OCI-LY7 (cell line): ENCODE measurements around the gene TDRD3. TPM values are rescaled to one million over a fixed set of nuclear protein-coding genes. Genes with fewer than 3 reads are reported as not detected.

Experiments
- BruUV-seq: library from RNA; stranded (reverse); fragments of 400-500 nt; replicated peaks from 2 replicates; lab custom pipeline; 2021; lab: Mats Ljungman, UMichigan
- CTCF ChIA-PET: fragments of 300-600 bp; sonication (Branson Sonifier 250); formaldehyde crosslinking; loops from one replicate; lab custom pipeline; 2022; ENCODE audit warnings: antibody characterized with exemption; ENCODE audit not compliant: unreplicated experiment; lab: Charles Lee
- POLR2A ChIA-PET: fragments of 300-600 bp; sonication (Branson Sonifier 250); formaldehyde crosslinking; loops from one replicate; lab custom pipeline; 2022; ENCODE audit warnings: antibody characterized with exemption; lab: Charles Lee
- DNase-seq: peaks from one replicate; pipeline ENCODE4 v3.0.0-alpha.2; 2015; ENCODE audit warnings: low spot score
- H2AFZ ChIP-seq: fragments of 200-600 bp; sonication (generic), shearing (Covaris generic); 2 replicates; pipeline ENCODE4 v1.6.1; 2014; ENCODE audit warnings: mild to moderate bottlenecking, antibody characterized with exemption, low read length, moderate library complexity
- H3K27ac ChIP-seq: fragments of 200-600 bp; sonication (generic); 2 replicates; pipeline ENCODE4 v1.5.1; 2014; ENCODE audit warnings: mixed run types, low read depth, mild to moderate bottlenecking, moderate library complexity, low read length, inconsistent platforms; ENCODE audit not compliant: poor library complexity, severe bottlenecking
- H3K36me3 ChIP-seq: fragments of 200-600 bp; sonication (generic); 2 replicates; pipeline ENCODE4 v1.6.1; 2014; ENCODE audit warnings: mild to moderate bottlenecking, antibody characterized with exemption, low read length, moderate library complexity, mixed read lengths; ENCODE audit not compliant: insufficient read depth
- H3K4me1 ChIP-seq: fragments of 200-600 bp; sonication (generic); 2 replicates; pipeline ENCODE4 v1.5.1; 2014; ENCODE audit warnings: mild to moderate bottlenecking, low read length; ENCODE audit not compliant: insufficient read depth, poor library complexity, severe bottlenecking
- H3K4me2 ChIP-seq: fragments of 200-600 bp; sonication (generic); 2 replicates; pipeline ENCODE4 v1.6.1; 2014; ENCODE audit warnings: mild to moderate bottlenecking, low read length
- H3K4me3 ChIP-seq: fragments of 200-600 bp; sonication (generic); 2 replicates; pipeline ENCODE4 v1.5.1; 2014; ENCODE audit warnings: mild to moderate bottlenecking, low read depth, low read length; ENCODE audit not compliant: poor library complexity, severe bottlenecking
- H3K79me2 ChIP-seq: fragments of 200-600 bp; sonication (generic); 2 replicates; pipeline ENCODE4 v1.6.1; 2016; ENCODE audit warnings: low read depth, mild to moderate bottlenecking, low read length, moderate library complexity, mixed read lengths; ENCODE audit not compliant: insufficient read depth
- H3K9me2 ChIP-seq: fragments of 200-600 bp; sonication (generic); 2 replicates; pipeline ENCODE4 v1.6.1; 2016; ENCODE audit warnings: mild to moderate bottlenecking, low read length, mixed read lengths; ENCODE audit not compliant: insufficient read depth
- H3K9me3 ChIP-seq: fragments of 200-600 bp; sonication (generic); 2 replicates; pipeline ENCODE4 v1.6.1; 2014; ENCODE audit warnings: mild to moderate bottlenecking, mixed run types, low read length, mixed read lengths
- H4K20me1 ChIP-seq: fragments of 200-600 bp; sonication (generic); 2 replicates; pipeline ENCODE4 v1.6.1; 2014; ENCODE audit warnings: mild to moderate bottlenecking, antibody characterized with exemption, low read length, moderate library complexity, mixed read lengths; ENCODE audit not compliant: insufficient read depth
- CTCF ChIP-seq: fragments of 200-600 bp; sonication (generic); conservative IDR thresholded peaks from 2 replicates; pipeline ENCODE4 v1.5.1; 2014; ENCODE audit warnings: mild to moderate bottlenecking, antibody characterized with exemption, low read length, moderate library complexity, mixed read lengths
- EZH2phosphoT487 ChIP-seq: fragments of 200-600 bp; sonication (generic); IDR thresholded peaks from 2 replicates; pipeline ENCODE4 v1.6.1; 2018; ENCODE audit warnings: low read depth, borderline replicate concordance, mild to moderate bottlenecking, mixed run types, antibody characterized with exemption, low read length, moderate library complexity, mixed read lengths
- intact Hi-C: fragments of 100-400 bp; cut with micrococcal nuclease; formaldehyde crosslinking; loops from one replicate; pipeline ENCODE4 v1.10.0; 2022; ENCODE audit not compliant: unreplicated experiment
- total RNA-seq, 2 experiments: library from RNA; depleted of rRNA in 1 of 2; stranded (reverse); fragments of >200 nt in 1 of 2; shearing (Covaris generic) in 1 of 2; gene quantifications; 2 replicates each; pipeline ENCODE4 v1.2.3, GENCODE V29; 2014 to 2022

The TDRD3 gene
- total RNA-seq, 2 experiments from 2014 or later: 13.5 to 17.1 TPM

DNA sequence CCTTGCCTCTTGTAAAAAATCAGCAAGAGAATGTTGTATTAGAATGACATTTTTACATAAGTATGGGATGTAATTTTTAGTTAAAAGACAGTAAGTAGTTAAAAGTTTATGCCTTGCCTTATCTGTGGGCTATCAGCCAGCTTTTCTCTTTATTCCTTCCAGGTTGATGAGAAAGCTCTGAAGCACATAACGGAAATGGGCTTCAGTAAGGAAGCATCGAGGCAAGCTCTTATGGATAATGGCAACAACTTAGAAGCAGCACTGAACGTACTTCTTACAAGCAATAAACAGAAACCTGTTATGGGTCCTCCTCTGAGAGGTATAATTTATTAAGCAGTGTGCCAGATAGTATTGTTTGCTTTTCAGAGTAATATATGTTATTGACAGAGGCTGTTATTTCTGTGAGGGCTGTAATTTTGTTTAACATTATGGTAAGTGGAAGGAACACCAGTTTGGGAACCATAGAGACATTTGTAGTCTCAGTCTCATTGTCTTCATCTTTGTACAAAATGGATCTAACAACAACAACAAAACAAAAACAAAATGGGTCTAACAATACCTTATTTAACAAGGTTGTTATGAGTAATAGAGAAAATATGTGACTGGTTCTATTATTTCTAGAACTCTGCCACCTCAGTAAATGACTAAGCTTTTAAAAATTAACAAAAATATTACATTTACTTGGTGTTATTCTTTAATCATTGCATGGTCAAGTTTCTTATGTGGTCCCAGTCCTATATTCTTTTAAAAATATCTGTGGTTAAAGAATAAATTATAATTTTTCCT is 112.8 kb downstream of the TDRD3 start:
- POLR2A ChIA-PET: interaction anchor here (0.6 to 1.4 kb wide), 6 partner anchors 9 to 55 kb away, joined by 3 to 7 read pairs (median 4); no protein-coding TSS in a partner anchor
- Histone ChIP-seq H3K27ac (no peak overlapping the region), H3K79me2 (no peaks in the 10 kb centered on the region), H3K36me3 (peaks cover 4% of the 10 kb centered on the region; the same call in 1 of the 2 replicates), H4K20me1 (no peaks in the 10 kb centered on the region), H3K4me1 (no peaks in the 10 kb centered on the region), H3K9me3 (no peaks in the 10 kb centered on the region), H3K4me2 (no peak overlapping the region), H3K4me3 (no peak overlapping the region), H3K9me2 (no peaks in the 10 kb centered on the region), H2AFZ (no peak overlapping the region)
- CTCF ChIA-PET: no interaction called here
- TF ChIP-seq CTCF (no peak), EZH2phosphoT487 (no peak)
- no TSS peak for BruUV-seq
- intact Hi-C loops: no loop called here
- DNase-seq: no peak

- no peak for TF ChIP-seq CTCF
- TF ChIP-seq EZH2phosphoT487: no peak
- Histone ChIP-seq H2AFZ (no peak overlapping the region), H3K4me2 (no peak overlapping the region), H4K20me1 (no peaks in the 10 kb centered on the region), H3K36me3 (peaks cover 4% of the 10 kb centered on the region), H3K4me1 (no peaks in the 10 kb centered on the region), H3K27ac (no peak overlapping the region), H3K4me3 (no peak overlapping the region), H3K9me3 (no peaks in the 10 kb centered on the region), H3K9me2 (no peaks in the 10 kb centered on the region), H3K79me2 (no peaks in the 10 kb centered on the region)
- BruUV-seq: no TSS peak
- intact Hi-C loops: no loop called here
- ChIA-PET CTCF (no interaction called here), POLR2A (no interaction called here)
- no peak for DNase-seq
Observed at GRCh38 chr13:60511637-60512036, 114.6 kb downstream of the TDRD3 start.

DNA sequence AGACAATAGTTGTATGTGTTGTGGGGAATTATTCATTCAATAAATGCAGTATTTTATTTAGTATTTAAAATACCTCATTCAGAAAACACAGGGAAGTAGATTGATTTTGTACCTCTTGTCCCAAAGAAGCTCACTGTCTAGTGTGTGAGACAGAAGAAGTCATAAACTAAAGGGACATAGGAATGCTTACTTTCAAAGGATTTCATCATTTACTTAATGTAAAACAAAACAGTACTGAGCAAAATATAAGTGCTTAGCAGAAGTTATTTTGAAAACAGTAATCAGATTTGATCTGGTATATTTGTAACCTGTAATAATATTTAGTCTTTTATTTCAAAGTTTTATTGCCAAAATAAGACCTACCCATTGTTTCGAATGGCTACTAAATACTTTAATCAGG is 117.9 kb downstream of the TDRD3 start:
- no peak for DNase-seq
- no peak for TF ChIP-seq CTCF
- TF ChIP-seq EZH2phosphoT487: no peak
- no peaks in the 10 kb centered on the region for H3K4me1 ChIP-seq
- no peaks in the 10 kb centered on the region for H3K79me2 ChIP-seq
- no peaks in the 10 kb centered on the region for H3K9me2 ChIP-seq
- intact Hi-C loops: no loop called here
- ChIA-PET CTCF (no interaction called here), POLR2A (interaction anchor here (0.6 to 0.8 kb wide), 5 partner anchors 10 to 1154 kb away, joined by 3 read pairs; no protein-coding TSS in a partner anchor)
- no peaks in the 10 kb centered on the region for H4K20me1 ChIP-seq
- peaks cover 4% of the 10 kb centered on the region for H3K36me3 ChIP-seq
- BruUV-seq: no TSS peak
- no peak overlapping the region for H3K4me2 ChIP-seq
- no peaks in the 10 kb centered on the region for H3K9me3 ChIP-seq
- no peak overlapping the region for H3K4me3 ChIP-seq
- H3K27ac ChIP-seq: no peak overlapping the region
- H2AFZ ChIP-seq: no peak overlapping the region
